ENCODE measurements around the gene GAB2.
"Not testable (repeated sequence)": the region's sequence is repeated elsewhere in the genome, so short reads cannot be mapped to it uniquely, and the experiment has no call there.

Gene GAB2

GRCh38 chr11:78239781-78240180 is 177.8 kb downstream of the GAB2 start:
- no peak for DNase-seq

GRCh38 chr11:78237293-78238046 is 180.2 kb downstream of the GAB2 start:
- DNase-seq = no peak

- no peak for DNase-seq
Observed at GRCh38 chr11:78234006-78234405, 183.6 kb downstream of the GAB2 start.

GRCh38 chr11:78233046-78233445 is 184.6 kb downstream of the GAB2 start:
- DNase-seq = not testable (repeated sequence)

- no peak for DNase-seq
Observed at GRCh38 chr11:78231962-78232501, 185.6 kb downstream of the GAB2 start.

- DNase-seq = peak in 1 of 2 donors; percentile 5
Observed at GRCh38 chr11:78230161-78230877, 187.3 kb downstream of the GAB2 start.

GRCh38 chr11:78229106-78229505 is 188.5 kb downstream of the GAB2 start:
- DNase-seq = no peak

- peak; percentile 37 to 40 for DNase-seq
Observed at GRCh38 chr11:78228467-78228866, 189.2 kb downstream of the GAB2 start.

- no peak for DNase-seq
Observed at GRCh38 chr11:78227921-78228320, 189.7 kb downstream of the GAB2 start.

- DNase-seq = no peak
Observed at GRCh38 chr11:78226684-78227680, 190.6 kb downstream of the GAB2 start.

GRCh38 chr11:78224906-78225420 is 192.7 kb downstream of the GAB2 start:
- no peak for DNase-seq

- DNase-seq = no peak
Observed at GRCh38 chr11:78224506-78224905, 193.1 kb downstream of the GAB2 start.

GRCh38 chr11:78223320-78223954 is 194.2 kb downstream of the GAB2 start:
- no peak for DNase-seq

GRCh38 chr11:78222726-78223125 is 194.9 kb downstream of the GAB2 start:
- not testable (repeated sequence) for DNase-seq

GRCh38 chr11:78221396-78222315 is 196.0 kb downstream of the GAB2 start:
- DNase-seq = no peak

GRCh38 chr11:78220218-78221157 is 197.1 kb downstream of the GAB2 start:
- no peak for DNase-seq

GRCh38 chr11:78219493-78220217 is 198.0 kb downstream of the GAB2 start:
- no peak for DNase-seq

- DNase-seq = no peak
Observed at GRCh38 chr11:78218707-78219492, 198.7 kb downstream of the GAB2 start.

Measured in CD4-positive, alpha-beta T cell treated with Interleukin-4 for 1 hour (primary cell).